Measurements from ENCODE around the gene DDX17. TPM values are rescaled to one million over a fixed set of nuclear protein-coding genes. Genes with fewer than 3 reads are reported as not detected.

Gene DDX17
- total RNA-seq, 1 donor from 2014 or later, result 837 TPM

DNA sequence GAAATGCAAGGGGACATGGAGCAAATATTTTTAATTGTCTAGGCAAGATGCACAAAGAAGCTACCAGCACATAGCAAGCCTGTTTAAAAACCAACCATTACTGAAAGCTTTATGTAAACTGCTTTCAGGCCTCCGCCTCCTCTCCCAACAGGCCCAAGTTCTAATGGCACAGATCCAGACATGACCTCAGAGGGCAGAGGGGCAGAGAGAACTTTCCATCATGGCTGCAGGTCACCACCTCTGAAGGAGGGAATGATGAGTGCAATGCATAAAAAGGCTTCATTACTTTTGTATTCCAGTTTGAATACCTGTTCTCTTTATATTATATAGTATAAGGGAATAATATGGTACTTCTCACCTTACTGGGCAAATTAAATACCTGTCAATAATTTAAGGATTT lies 15.2 kb downstream of the DDX17 start:
- H3K4me3 ChIP-seq, result no peak overlapping the region
- H3K4me1 ChIP-seq, result peaks cover 2 to 5% of the 10 kb centered on the region in 2 donors
- intact Hi-C loops (cut with DNase I), result no loop called here
- H3K27me3 ChIP-seq, result no peaks in the 10 kb centered on the region
- H3K36me3 ChIP-seq, result peaks cover 93 to 100% of the 10 kb centered on the region in 2 donors
- TF ChIP-seq, protein P1, sequence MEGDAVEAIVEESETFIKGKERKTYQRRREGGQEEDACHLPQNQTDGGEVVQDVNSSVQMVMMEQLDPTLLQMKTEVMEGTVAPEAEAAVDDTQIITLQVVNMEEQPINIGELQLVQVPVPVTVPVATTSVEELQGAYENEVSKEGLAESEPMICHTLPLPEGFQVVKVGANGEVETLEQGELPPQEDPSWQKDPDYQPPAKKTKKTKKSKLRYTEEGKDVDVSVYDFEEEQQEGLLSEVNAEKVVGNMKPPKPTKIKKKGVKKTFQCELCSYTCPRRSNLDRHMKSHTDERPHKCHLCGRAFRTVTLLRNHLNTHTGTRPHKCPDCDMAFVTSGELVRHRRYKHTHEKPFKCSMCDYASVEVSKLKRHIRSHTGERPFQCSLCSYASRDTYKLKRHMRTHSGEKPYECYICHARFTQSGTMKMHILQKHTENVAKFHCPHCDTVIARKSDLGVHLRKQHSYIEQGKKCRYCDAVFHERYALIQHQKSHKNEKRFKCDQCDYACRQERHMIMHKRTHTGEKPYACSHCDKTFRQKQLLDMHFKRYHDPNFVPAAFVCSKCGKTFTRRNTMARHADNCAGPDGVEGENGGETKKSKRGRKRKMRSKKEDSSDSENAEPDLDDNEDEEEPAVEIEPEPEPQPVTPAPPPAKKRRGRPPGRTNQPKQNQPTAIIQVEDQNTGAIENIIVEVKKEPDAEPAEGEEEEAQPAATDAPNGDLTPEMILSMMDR (IDR thresholded peaks at IDR 0.05), result no peak
- peak overlapping the region; percentile 61 to 66 for H3K27ac ChIP-seq
- H3K9me3 ChIP-seq, result no peaks in the 10 kb centered on the region
- DNase-seq (ENCODE audit: low spot score in 2 of 2), result peak in 1 of 2 donors; percentile 83

DNA sequence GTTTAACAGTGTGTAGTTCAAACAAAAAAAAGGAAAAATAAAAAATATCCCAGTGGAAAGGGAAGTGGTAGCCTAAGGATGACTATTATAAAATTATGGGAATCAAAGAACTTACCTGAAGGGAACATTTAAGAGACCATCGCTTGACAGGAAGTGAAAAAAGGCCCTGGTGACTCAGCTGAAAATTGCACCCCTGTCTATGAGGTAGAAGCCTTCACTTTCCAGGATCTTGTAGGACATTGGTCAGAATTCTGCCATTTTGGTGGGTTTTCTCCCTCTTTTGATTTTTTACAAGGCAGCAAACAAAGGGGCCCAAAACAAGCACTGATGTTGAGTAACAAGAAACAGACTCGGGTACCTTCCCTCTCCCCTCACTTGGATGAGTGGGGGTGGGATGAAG lies 15.6 kb downstream of the DDX17 start:
- TF ChIP-seq, protein P1 (IDR thresholded peaks at IDR 0.05), result no peak

DNA sequence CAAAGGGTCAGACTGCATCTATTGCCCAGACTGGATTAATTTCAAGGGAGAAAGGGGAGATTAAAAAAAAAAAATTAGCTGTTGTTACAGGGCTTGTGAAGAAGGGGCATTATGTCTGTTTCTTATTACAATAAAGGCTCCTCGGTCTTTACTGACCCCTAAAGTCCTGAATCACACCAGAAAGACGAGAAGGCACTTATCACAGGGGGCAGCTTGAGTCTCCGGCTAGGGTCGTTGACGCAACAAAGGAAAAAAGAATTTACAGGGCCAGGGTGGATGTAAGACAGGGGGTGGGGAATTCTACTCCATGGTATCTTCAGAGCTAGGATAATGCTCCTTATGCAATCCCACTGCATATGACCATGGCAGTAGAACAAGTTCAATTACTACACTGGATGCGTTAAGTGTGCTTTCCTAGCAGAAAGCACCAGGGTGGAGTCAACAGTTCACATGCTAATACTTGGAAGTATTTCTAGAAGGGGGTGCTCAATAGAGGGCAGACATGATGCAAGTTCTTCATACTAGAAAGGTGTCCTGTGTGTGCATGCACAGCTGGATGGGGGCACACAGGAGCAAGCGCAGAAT lies 16.5 kb downstream of the DDX17 start:
- H3K36me3 ChIP-seq, result peaks cover 93 to 100% of the 10 kb centered on the region in 2 donors
- DNase-seq (ENCODE audit: low spot score in 2 of 2), result no peak
- intact Hi-C loops (cut with DNase I), result no loop called here
- H3K4me1 ChIP-seq, result peaks cover 2 to 5% of the 10 kb centered on the region in 2 donors
- H3K4me3 ChIP-seq, result no peak overlapping the region
- H3K27me3 ChIP-seq, result no peaks in the 10 kb centered on the region
- TF ChIP-seq, protein P1 (IDR thresholded peaks at IDR 0.05), result no peak
- H3K9me3 ChIP-seq, result no peaks in the 10 kb centered on the region
- peak overlapping the region; percentile 61 to 66 for H3K27ac ChIP-seq

More for the DNA sequence above, 15.6 kb downstream of the DDX17 start:
- H3K4me1 ChIP-seq, result peaks cover 2 to 5% of the 10 kb centered on the region in 2 donors
- no peaks in the 10 kb centered on the region for H3K9me3 ChIP-seq
- H3K27ac ChIP-seq, result peak overlapping the region; percentile 61 to 66
- no peaks in the 10 kb centered on the region for H3K27me3 ChIP-seq
- no peak for DNase-seq (ENCODE audit: low spot score in 2 of 2)
- peaks cover 93 to 100% of the 10 kb centered on the region in 2 donors for H3K36me3 ChIP-seq
- intact Hi-C loops (cut with DNase I), result no loop called here
- no peak overlapping the region for H3K4me3 ChIP-seq

DNA sequence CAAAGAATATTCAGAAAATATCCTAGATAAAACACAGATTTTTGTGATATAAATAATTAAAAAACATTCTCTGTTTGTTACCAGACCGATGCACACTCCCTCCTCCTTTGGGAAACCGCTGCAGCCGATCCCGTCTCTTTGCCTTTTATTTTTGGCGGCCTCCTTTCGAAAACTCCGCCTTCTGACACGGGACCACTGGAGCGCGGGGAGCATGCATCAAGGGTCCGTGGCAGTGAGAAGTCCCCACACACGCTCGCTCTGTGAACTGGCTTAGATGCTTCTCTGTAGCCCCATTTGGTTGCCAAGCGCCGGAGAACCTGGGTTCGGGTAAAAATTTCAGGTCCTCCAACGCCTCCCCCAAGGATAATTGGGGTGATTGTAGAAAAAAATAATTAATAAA lies 17.0 kb downstream of the DDX17 start:
- Histone ChIP-seq H3K9me3 (no peaks in the 10 kb centered on the region), H3K27me3 (no peaks in the 10 kb centered on the region), H3K36me3 (peaks cover 93 to 100% of the 10 kb centered on the region in 2 donors), H3K4me3 (no peak overlapping the region), H3K27ac (no peak overlapping the region), H3K4me1 (peaks cover 2 to 5% of the 10 kb centered on the region in 2 donors)
- TF ChIP-seq, protein P1 (IDR thresholded peaks at IDR 0.05), result no peak
- DNase-seq (ENCODE audit: low spot score in 2 of 2), result no peak
- intact Hi-C loops (cut with DNase I), result no loop called here

DNA sequence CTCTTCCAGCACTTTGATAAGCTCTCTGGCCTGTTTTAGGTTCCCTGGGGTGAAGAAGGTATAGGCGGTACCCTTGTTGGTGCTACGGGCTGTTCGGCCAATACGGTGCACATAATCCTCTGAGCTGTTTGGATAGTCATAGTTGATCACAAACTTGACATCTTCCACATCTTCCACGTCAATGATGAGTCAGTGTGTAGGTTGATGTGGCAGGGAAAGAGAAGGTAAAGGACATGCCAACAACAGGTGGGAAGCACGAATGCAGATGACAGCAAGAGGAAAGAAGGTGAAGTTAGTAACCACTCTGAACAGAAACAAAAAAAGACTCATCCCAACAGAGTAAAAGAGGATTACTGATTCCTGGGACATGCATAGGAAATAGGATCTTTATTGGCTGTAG lies 18.2 kb downstream of the DDX17 start:
- Histone ChIP-seq H3K27ac (no peak overlapping the region), H3K36me3 (peaks cover 93 to 100% of the 10 kb centered on the region in 2 donors)
- intact Hi-C loops (cut with DNase I), result no loop called here

More for the DNA sequence above, 18.2 kb downstream of the DDX17 start:
- Histone ChIP-seq H3K9me3 (no peaks in the 10 kb centered on the region), H3K27me3 (no peaks in the 10 kb centered on the region), H3K4me1 (peaks cover 2 to 5% of the 10 kb centered on the region in 2 donors), H3K4me3 (no peak overlapping the region)
- DNase-seq (ENCODE audit: low spot score in 2 of 2), result no peak
- TF ChIP-seq, protein P1 (IDR thresholded peaks at IDR 0.05), result no peak
